Spleen (tissue), 3 donors: ENCODE results near the gene ADORA1.

ENCODE experiments used
- POLR2A ChIP-seq, 3 donors: fragments of 450-650 bp; IDR thresholded peaks; one replicate each; pipeline ENCODE4 v1.5.1; 2017; ENCODE audit warnings: antibody characterized with exemption in 3 of 3, mild to moderate bottlenecking in 1 of 3
- POLR2AphosphoS5 ChIP-seq, 3 donors: sonication (generic); formaldehyde crosslinking; IDR thresholded peaks; one replicate each; pipeline ENCODE4 v1.5.1; 2017; ENCODE audit warnings: antibody characterized with exemption in 3 of 3

DNA sequence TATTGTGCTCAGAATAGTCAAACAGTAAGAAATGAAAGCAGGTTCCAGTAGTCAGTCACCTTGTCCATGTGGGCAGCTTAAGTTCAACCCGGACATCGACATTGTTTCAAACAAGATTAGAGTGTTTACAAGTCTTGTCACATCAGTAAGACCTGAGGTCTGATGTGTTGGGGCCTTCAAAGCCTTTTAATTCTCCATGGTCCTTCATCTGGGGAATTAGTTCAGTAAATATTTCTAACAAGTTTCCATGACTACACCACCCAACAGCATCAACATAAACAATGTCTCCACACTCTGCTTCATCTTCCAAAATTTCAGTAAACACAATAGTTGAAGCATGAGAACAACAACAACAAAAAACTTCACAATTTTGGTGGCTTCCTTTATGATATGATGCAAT, 15.1 kb upstream of the ADORA1 start:
- TF ChIP-seq POLR2A (IDR thresholded peaks at IDR 0.05) (no peak), POLR2AphosphoS5 (IDR thresholded peaks at IDR 0.05) (no peak)
